Keratinocyte (primary cell): ENCODE measurements around the gene MAML1. TPM values are rescaled to one million over a fixed set of nuclear protein-coding genes. Genes with fewer than 3 reads are reported as not detected.

Source experiments
- DNase-seq: peaks from one replicate; pipeline ENCODE4 v3.0.0-alpha.2; 2011; ENCODE audit warnings: low read depth, missing footprints, low spot score
- FAIRE-seq: peaks from 2 replicates; lab custom pipeline; 2011; peaks lifted over from hg19 to GRCh38; lab: Jason Lieb, UNC
- H2AFZ ChIP-seq: 2 replicates; pipeline ENCODE4 v1.6.0; 2012; ENCODE audit warnings: low read length, control low read depth, inconsistent platforms; ENCODE audit not compliant: control insufficient read depth
- H3K27ac ChIP-seq: 2 replicates; pipeline ENCODE4 v1.5.1; 2011; ENCODE audit warnings: low read length; ENCODE audit not compliant: control insufficient read depth, insufficient read depth
- H3K27me3 ChIP-seq: 3 replicates; pipeline ENCODE4 v1.6.0; 2011; ENCODE audit warnings: low read length; ENCODE audit not compliant: control insufficient read depth, insufficient read depth; ENCODE audit errors: extremely low read depth
- H3K36me3 ChIP-seq, 2 experiments: 2 replicates in 1 of 2; 3 replicates in 1 of 2; pipeline ENCODE4 v1.5.1; 2011; ENCODE audit warnings: low read length in 2 of 2, mild to moderate bottlenecking in 1 of 2; ENCODE audit not compliant: control insufficient read depth in 2 of 2, insufficient read depth in 2 of 2; ENCODE audit errors: extremely low read depth in 1 of 2
- H3K4me1 ChIP-seq: 3 replicates; pipeline ENCODE4 v1.5.1; 2011; ENCODE audit warnings: low read length; ENCODE audit not compliant: control insufficient read depth, insufficient read depth; ENCODE audit errors: extremely low read depth
- H3K4me2 ChIP-seq: 3 replicates; pipeline ENCODE4 v1.6.0; 2011; ENCODE audit warnings: low read depth, low read length; ENCODE audit not compliant: control insufficient read depth, insufficient read depth; ENCODE audit errors: extremely low read depth
- H3K4me3 ChIP-seq, 3 experiments: fragments of 200-600 bp in 1 of 3; sonication (generic) in 1 of 3; 2 replicates in 2 of 3; 3 replicates in 1 of 3; pipeline ENCODE4 v1.5.1; 2011 to 2016; ENCODE audit warnings: low read length in 3 of 3, mild to moderate bottlenecking in 3 of 3, control low read depth in 2 of 3, inconsistent platforms in 1 of 3, low read depth in 1 of 3, mixed read lengths in 1 of 3, mixed run types in 1 of 3, moderate library complexity in 1 of 3; ENCODE audit not compliant: control insufficient read depth in 2 of 3, insufficient read depth in 2 of 3; ENCODE audit errors: extremely low read depth in 1 of 3
- H3K79me2 ChIP-seq: 2 replicates; pipeline ENCODE4 v1.6.0; 2012; ENCODE audit warnings: low read length; ENCODE audit not compliant: control insufficient read depth, insufficient read depth
- H3K9ac ChIP-seq: 3 replicates; pipeline ENCODE4 v1.6.0; 2011; ENCODE audit warnings: low read length; ENCODE audit not compliant: control insufficient read depth, insufficient read depth; ENCODE audit errors: extremely low read depth
- H3K9me1 ChIP-seq: 3 replicates; pipeline ENCODE4 v1.6.0; 2011; ENCODE audit warnings: low read length; ENCODE audit not compliant: control insufficient read depth, insufficient read depth; ENCODE audit errors: extremely low read depth
- H3K9me3 ChIP-seq: 2 replicates; pipeline ENCODE4 v1.5.1; 2012; ENCODE audit warnings: low read depth, low read length; ENCODE audit not compliant: control insufficient read depth
- H4K20me1 ChIP-seq: 3 replicates; pipeline ENCODE4 v1.6.0; 2011; ENCODE audit warnings: low read length; ENCODE audit not compliant: control insufficient read depth, insufficient read depth; ENCODE audit errors: extremely low read depth
- EZH2 ChIP-seq: IDR thresholded peaks from one replicate; pipeline ENCODE4 v1.6.1; 2012; ENCODE audit warnings: inconsistent platforms, mild to moderate bottlenecking, low read length, moderate library complexity
- dilution Hi-C: fragments of 300-500 bp; cut with MboI; formaldehyde crosslinking; loops from one replicate; pipeline ENCODE4 v1.7.0; 2020; ENCODE audit warnings: low sequenced_read_pairs; ENCODE audit not compliant: extremely low pct_ligation_motif_present
- polyA plus RNA-seq, 5 experiments: library from polyadenylated mRNA; depleted of rRNA in 3 of 5; stranded (reverse) in 3 of 5; stranded (forward) in 1 of 5; unstranded in 1 of 5; fragments of >200 nt; gene quantifications; 1 replicate in 1 of 5; 2 replicates in 3 of 5; 3 replicates in 1 of 5; pipeline versions ENCODE4 v1.2.1 to v1.2.3, GENCODE V29; 2011 to 2012; ENCODE audit warnings: missing spikeins in 2 of 5, low read depth in 1 of 5, low replicate concordance in 1 of 5
- TF ChIP-seq, protein P1 (sequence below), 3 experiments: IDR thresholded peaks in 1 of 3; conservative IDR thresholded peaks in 1 of 3; optimal IDR thresholded peaks in 1 of 3; 2 replicates in 2 of 3; 3 replicates in 1 of 3; pipeline versions ENCODE3 to v1.5.1; 2011; ENCODE audit warnings: low read length in 3 of 3, mild to moderate bottlenecking in 3 of 3, moderate library complexity in 2 of 3, control low read depth in 1 of 3, inconsistent platforms in 1 of 3; ENCODE audit not compliant: insufficient read depth in 2 of 3; ENCODE audit errors: extremely low read depth in 1 of 3

MAML1 gene
- polyA plus RNA-seq, 1 donor (not counting 4 experiments of a cell fraction or from before 2014, with no cell fraction given), result 4.9 TPM

- no peak overlapping the region for H3K4me2 ChIP-seq
- H3K79me2 ChIP-seq, result peaks cover 24% of the 10 kb centered on the region
- peaks cover 50 to 51% of the 10 kb centered on the region in 2 experiments for H3K36me3 ChIP-seq
- no peak overlapping the region for H3K4me3 ChIP-seq
- TF ChIP-seq EZH2, result no peak
- TF ChIP-seq, protein P1, sequence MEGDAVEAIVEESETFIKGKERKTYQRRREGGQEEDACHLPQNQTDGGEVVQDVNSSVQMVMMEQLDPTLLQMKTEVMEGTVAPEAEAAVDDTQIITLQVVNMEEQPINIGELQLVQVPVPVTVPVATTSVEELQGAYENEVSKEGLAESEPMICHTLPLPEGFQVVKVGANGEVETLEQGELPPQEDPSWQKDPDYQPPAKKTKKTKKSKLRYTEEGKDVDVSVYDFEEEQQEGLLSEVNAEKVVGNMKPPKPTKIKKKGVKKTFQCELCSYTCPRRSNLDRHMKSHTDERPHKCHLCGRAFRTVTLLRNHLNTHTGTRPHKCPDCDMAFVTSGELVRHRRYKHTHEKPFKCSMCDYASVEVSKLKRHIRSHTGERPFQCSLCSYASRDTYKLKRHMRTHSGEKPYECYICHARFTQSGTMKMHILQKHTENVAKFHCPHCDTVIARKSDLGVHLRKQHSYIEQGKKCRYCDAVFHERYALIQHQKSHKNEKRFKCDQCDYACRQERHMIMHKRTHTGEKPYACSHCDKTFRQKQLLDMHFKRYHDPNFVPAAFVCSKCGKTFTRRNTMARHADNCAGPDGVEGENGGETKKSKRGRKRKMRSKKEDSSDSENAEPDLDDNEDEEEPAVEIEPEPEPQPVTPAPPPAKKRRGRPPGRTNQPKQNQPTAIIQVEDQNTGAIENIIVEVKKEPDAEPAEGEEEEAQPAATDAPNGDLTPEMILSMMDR (optimal IDR thresholded peaks at IDR 0.05 in 1 of 3, IDR thresholded peaks at IDR 0.05 in 1 of 3, conservative IDR thresholded peaks at IDR 0.05 in 1 of 3; ENCODE audit: extremely low read depth in 1 of 3, insufficient read depth in 2 of 3, low read length in 3 of 3), result no peak
- FAIRE-seq (no peak), DNase-seq (no peak)
- H3K27ac ChIP-seq, result no peak overlapping the region
- no peaks in the 10 kb centered on the region for H3K27me3 ChIP-seq
- no peaks in the 10 kb centered on the region for H3K4me1 ChIP-seq
- H3K9ac ChIP-seq, result no peak overlapping the region
- peaks cover 5% of the 10 kb centered on the region for H4K20me1 ChIP-seq
- dilution Hi-C loops, result no loop called here
- H2AFZ ChIP-seq, result no peak overlapping the region
- no peaks in the 10 kb centered on the region for H3K9me3 ChIP-seq
- H3K9me1 ChIP-seq, result peaks cover 3% of the 10 kb centered on the region
Measured at GRCh38 chr5:179724163-179724562, 8.5 kb upstream of the MAML1 start.

GRCh38 chr5:179727106-179727505 lies 5.5 kb upstream of the MAML1 start:
- no peak overlapping the region for H3K4me2 ChIP-seq
- no peaks in the 10 kb centered on the region for H3K27me3 ChIP-seq
- no peak overlapping the region for H3K27ac ChIP-seq
- H3K9ac ChIP-seq, result no peak overlapping the region
- H2AFZ ChIP-seq, result no peak overlapping the region
- no peak overlapping the region for H3K4me3 ChIP-seq
- H3K4me1 ChIP-seq, result peaks cover 9% of the 10 kb centered on the region
- TF ChIP-seq, protein P1 (optimal IDR thresholded peaks at IDR 0.05 in 1 of 3, IDR thresholded peaks at IDR 0.05 in 1 of 3, conservative IDR thresholded peaks at IDR 0.05 in 1 of 3; ENCODE audit: extremely low read depth in 1 of 3, insufficient read depth in 2 of 3, low read length in 3 of 3), result no peak
- no peak for TF ChIP-seq EZH2
- H3K9me1 ChIP-seq, result peaks cover 2% of the 10 kb centered on the region
- H4K20me1 ChIP-seq, result peaks cover 3% of the 10 kb centered on the region
- no peak for FAIRE-seq
- peaks cover 9% of the 10 kb centered on the region for H3K79me2 ChIP-seq
- peaks cover 35 to 44% of the 10 kb centered on the region in 2 experiments for H3K36me3 ChIP-seq
- H3K9me3 ChIP-seq, result no peaks in the 10 kb centered on the region
- dilution Hi-C loops, result loop anchor here (25.0 kb wide), 1 partner anchor 110 kb away; no protein-coding TSS in a partner anchor
- DNase-seq, result no peak
